Mucosa of gallbladder (tissue), 1 donor: ENCODE measurements around the gene PIP5K1C. TPM values are rescaled to one million over a fixed set of nuclear protein-coding genes. Genes with fewer than 3 reads are reported as not detected.

Experiments
- DNase-seq: peaks from one replicate; pipeline ENCODE4 v3.0.0-alpha.2; 2020; ENCODE audit warnings: low spot score
- total RNA-seq: library from RNA; stranded (reverse); gene quantifications from one replicate; pipeline ENCODE4 v1.2.1, GENCODE V29; 2021
- donor health status: DM: no; HTN: no; CAD: no.

The PIP5K1C gene
- total RNA-seq, 1 donor from 2014 or later = 72.9 TPM

- DNase-seq = peak; percentile 92
Observed at GRCh38 chr19:3721131-3721886, 21.0 kb upstream of the PIP5K1C start.

- peak; percentile 69 for DNase-seq
Observed at GRCh38 chr19:3720349-3720917, 20.2 kb upstream of the PIP5K1C start.

DNA sequence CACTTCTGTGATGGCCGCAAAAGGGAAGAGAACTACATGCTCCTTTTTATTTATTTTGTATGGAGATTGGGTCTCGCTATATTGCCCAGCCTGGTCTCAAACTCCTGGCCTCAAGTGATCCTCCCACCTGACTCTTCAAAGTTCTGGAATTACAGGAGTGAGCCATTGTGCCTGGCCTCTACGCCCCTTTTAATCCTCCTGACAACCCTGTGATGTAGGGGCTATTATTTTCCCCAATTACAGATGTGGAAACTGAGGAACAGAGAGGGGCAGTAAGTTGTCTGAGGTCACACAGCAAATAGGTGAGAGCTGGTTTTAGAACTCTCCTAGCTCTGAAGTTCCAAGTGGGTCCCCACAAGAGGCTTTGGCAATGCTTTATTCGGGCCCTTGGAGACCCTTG is 19.6 kb upstream of the PIP5K1C start:
- DNase-seq = no peak

DNA sequence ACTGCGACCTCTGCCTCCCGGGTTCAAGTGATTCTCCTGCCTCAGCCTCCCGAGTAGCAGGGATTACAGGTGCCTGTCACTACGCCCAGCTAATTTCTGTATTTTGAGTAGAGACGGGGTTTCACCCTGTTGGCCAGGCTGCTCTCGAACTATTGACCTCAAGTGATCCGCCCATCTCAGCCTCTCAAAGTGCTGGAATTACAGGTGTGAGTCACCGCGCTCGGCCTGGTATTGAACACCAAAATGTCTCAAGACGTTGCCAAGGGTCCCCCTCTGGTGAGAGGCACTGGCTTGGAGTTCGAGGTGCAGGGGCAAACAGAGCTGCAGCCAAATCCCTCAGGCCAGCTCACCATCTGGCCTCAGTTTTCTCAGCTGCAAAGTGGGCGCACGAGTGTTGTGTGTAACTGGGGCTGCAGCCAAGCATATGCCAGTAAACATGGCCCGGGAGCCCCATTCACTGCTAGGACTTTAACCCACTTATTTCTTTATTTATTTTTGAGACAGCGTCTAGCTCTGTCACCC is 15.9 kb upstream of the PIP5K1C start:
- DNase-seq = no peak

GRCh38 chr19:3712663-3713611 is 12.7 kb upstream of the PIP5K1C start:
- peak; percentile 54 for DNase-seq

GRCh38 chr19:3710265-3710812 is 10.1 kb upstream of the PIP5K1C start:
- DNase-seq = peak; percentile 95

DNA sequence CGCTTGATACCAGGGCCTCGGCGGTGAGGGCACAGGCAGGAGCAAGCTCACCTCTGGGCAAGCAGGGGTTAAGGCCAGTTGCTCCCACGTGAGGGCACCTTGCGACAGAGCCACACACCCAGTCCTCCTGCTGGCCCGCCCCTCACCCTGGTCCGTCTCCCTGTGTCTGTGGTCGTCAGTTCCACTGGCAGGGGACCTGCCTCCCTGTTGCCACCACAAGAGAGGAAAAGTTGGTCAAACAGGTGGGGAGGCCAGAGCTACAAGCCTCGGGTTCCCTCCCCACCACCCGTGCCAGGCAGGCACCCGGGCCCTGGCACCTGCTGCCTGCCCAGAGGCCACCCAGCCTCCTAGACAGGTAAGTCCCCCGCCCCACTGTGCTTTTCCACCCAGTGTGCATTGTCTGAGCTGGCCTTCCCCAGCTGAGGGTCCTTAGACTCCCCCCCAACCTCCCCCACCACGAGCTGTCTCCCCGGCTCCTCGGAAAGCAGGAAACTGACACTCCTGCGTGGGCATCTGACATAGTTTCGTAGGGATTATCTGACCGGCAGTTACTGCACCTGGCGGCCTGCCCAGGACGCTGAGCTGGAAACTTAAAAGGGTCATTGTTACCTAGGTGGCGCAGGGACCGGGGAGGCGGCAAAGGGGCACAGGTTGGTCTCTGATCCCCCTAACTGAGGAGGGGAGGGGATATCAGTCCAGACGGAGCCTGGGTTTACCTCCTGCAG is 8.1 kb upstream of the PIP5K1C start, which contains the start of gene TJP3:
Gene TJP3, plus strand, starts transcription at position 178 of the 725 bp plus-strand sequence. CDS start 20,049 bp downstream, outside the sequence.
- peak; percentile 69 for DNase-seq

- no peak for DNase-seq
Observed at GRCh38 chr19:3707868-3708206, 7.6 kb upstream of the PIP5K1C start.

GRCh38 chr19:3701200-3701599 is 932 bp upstream of the PIP5K1C start:
- no peak for DNase-seq

DNA sequence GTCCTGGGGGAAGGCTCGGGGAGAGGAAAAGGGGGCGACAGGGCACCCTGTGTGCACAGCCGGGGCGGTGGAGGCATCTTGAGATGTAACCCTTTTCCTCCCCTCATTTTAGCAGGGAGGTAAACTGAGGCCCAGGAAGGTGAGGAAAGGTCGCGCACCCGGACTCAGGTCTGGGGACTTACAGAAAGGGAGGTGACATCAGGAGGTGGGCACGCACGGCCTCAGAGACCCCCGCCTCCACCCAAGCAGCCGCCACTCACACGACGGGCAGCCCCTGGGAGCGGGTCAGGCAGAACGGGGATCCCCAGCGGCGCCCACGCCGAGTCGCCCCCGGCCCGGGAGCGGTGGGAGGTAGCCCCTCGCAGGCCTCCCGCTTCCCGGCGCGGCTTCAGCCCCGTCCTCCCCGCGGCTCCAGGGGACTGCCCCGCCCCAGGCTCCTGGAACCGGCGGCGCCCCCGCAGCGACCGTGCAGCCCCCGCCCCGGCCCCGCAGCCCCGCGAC is 477 bp downstream of the PIP5K1C start:
- DNase-seq = no peak

GRCh38 chr19:3698974-3699740 is 1.1 kb downstream of the PIP5K1C start:
- no peak for DNase-seq

- no peak for DNase-seq
Observed at GRCh38 chr19:3698386-3698950, 1.8 kb downstream of the PIP5K1C start.

DNA sequence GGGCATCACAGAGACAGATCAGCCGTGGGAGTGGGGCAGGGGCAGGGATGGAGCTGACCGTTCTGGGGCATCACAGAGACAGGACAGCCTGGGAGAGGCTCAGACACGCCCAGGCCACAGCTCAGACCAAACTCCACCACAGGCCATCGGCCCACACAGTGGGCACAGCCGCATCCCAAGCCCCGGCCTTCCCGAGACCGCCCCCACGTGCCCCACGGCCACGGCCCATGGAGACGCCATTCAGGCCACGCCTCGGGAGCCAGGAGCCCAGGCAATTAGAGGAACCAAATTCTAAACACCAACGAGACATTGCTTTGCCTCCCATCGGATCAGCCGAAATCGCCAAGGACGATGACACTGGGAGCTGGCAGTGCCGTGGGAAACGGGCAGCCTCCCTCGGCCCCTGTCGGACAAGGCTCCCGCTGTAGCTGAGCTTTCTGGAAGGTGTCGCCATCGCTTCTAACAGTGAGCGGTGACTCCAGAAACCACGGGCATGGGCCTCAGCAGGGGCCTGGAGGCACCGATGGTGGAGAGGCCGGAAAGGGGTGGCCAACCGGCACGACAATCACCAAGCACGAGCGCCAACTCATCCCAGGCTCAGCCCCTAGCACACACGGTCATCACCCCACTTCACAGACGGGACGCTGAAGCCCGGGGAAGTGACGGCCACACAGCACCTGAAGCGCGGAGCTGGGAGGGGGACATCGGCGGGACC is 2.4 kb downstream of the PIP5K1C start:
- DNase-seq = no peak

- DNase-seq = no peak
Observed at GRCh38 chr19:3697094-3697493, 3.2 kb downstream of the PIP5K1C start.

- no peak for DNase-seq
Observed at GRCh38 chr19:3696660-3696995, 3.6 kb downstream of the PIP5K1C start.

DNA sequence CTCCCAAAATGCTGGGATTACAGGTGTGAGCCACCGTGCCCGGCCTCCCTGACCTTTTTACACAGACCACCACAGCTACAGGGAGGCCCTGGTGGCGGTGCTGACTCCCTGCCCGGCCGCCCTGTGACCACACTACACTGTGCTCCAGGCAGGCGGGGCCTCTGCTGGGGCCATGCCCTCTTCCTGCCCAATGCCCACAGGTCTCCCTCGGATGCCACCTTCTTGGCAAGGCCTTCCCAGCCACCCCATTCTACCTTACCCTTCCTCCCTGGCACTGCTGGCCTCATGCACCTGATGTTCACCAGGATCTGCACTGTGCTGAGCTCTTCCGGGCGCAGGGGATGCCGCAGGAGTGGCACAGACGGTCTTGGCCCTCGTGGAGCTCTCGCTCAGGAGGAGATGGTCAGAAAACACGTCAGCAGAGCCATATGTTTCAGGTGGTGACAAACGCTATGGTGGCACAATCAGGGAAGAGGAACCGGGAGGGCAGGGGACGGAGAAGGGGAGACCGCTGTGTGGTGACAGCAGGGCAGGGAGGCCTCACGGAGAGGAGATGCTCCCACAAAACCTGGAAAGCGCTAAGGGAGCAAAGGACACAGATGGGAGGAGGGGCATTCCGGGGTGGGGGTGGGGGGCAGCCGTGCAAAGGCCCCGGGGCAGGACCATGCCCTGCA is 4.1 kb downstream of the PIP5K1C start:
- no peak for DNase-seq

- DNase-seq = no peak
Observed at GRCh38 chr19:3695124-3695733, 5.0 kb downstream of the PIP5K1C start.
